Epithelial cell of proximal tubule (primary cell): ENCODE results near the gene DRG2. TPM values are rescaled to one million over a fixed set of nuclear protein-coding genes. Genes with fewer than 3 reads are reported as not detected.

Source experiments
- DNase-seq: peaks from one replicate; pipeline ENCODE4 v3.0.0-alpha.2; 2011; ENCODE audit warnings: low read depth
- H3K4me3 ChIP-seq: 2 replicates; pipeline ENCODE4 v1.5.1; 2011; ENCODE audit warnings: low read depth, mild to moderate bottlenecking, low read length
- total RNA-seq: library from RNA; depleted of rRNA; stranded (reverse); fragments of >200 nt; gene quantifications from 2 replicates; pipeline ENCODE4 v1.2.3, GENCODE V29; 2015
- TF ChIP-seq, protein P1 (sequence below): conservative IDR thresholded peaks from 2 replicates; pipeline ENCODE4 v1.5.1; 2012; ENCODE audit warnings: low read depth, mild to moderate bottlenecking, low read length

Gene DRG2
- total RNA-seq, 1 donor from 2014 or later = 35.3 TPM

DNA sequence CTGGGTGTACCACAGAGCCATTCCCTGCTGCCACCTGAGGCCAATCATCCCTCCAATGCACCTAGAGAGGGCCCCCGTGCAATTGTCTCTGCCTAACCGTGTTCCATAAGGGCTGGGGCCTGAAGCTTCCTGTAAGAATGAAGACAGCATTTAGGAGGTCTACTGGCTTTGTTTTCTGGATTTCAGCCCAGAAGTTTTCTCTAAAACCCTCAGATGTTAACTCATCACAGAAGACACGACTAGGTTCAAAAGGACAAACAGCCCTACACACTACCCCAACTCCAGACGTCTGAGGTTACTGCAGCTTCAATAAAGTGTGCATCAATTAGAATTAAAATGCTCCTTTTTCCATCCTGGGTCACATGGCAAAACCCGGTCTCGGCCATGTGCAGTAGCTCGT is 10.8 kb upstream of the DRG2 start:
- DNase-seq = no peak
- no peak overlapping the region for H3K4me3 ChIP-seq
- TF ChIP-seq, protein P1, sequence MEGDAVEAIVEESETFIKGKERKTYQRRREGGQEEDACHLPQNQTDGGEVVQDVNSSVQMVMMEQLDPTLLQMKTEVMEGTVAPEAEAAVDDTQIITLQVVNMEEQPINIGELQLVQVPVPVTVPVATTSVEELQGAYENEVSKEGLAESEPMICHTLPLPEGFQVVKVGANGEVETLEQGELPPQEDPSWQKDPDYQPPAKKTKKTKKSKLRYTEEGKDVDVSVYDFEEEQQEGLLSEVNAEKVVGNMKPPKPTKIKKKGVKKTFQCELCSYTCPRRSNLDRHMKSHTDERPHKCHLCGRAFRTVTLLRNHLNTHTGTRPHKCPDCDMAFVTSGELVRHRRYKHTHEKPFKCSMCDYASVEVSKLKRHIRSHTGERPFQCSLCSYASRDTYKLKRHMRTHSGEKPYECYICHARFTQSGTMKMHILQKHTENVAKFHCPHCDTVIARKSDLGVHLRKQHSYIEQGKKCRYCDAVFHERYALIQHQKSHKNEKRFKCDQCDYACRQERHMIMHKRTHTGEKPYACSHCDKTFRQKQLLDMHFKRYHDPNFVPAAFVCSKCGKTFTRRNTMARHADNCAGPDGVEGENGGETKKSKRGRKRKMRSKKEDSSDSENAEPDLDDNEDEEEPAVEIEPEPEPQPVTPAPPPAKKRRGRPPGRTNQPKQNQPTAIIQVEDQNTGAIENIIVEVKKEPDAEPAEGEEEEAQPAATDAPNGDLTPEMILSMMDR = no peak

DNA sequence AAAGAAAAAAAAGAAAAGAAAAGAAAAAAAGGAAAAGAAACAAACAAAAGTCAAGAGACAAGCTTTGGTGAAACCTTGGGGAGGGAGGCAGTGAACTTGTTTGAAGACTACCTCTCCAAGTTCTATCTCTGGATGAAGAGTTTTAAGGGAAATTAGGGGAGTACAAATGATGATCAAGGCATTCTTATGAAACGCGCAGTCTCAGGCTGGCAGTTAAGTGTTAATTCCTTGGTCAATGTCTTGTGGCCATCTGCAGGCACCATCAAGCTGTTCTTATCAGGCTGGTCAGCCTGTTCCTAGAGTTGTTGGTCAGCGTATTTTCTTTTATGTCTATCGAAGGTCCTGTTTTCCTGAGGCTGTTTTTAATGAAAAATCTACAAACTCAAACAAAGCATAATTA is 8.2 kb upstream of the DRG2 start:
- TF ChIP-seq, protein P1 = no peak
- H3K4me3 ChIP-seq = no peak overlapping the region
- no peak for DNase-seq

DNA sequence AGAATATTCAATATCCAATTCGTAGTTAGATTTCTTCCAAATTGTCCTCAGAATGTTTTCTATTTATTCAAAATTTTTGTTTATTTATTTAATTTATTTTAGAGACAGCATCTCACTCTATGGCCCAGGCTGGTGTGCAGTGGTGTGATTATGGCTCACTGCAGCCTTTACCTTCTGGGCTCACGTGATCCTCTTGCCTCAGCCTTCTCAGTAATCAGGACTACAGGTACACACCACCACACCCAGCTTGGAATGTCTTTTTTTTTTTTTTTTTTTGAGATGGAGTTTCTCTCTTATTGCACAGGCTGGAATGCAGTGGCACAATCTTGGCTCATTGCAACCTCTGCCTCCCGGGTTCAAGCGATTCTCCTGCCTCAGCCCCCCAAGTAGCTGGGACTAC is 3.5 kb upstream of the DRG2 start:
- H3K4me3 ChIP-seq = no peak overlapping the region
- TF ChIP-seq, protein P1 = no peak
- no peak for DNase-seq

DNA sequence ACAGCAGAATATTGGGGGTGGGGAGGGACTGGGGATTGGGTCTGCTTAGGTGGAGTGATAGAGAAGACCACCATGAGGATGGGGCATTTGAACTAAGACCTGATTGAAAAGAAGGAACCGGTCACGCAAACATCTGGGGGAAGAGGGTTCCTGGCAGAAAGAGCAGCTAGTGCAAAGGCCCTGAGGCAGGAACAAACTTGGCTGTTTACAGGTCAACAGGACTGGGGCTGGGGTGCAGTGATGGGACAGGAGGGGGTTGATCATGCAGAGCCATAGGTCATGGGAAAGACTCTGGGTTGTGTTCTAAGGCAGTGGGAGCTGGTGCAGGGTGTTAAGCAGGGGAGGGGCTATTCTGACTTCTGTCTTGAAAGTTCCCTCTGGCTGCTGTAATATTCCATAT is 1.9 kb downstream of the DRG2 start:
- no peak for DNase-seq
- H3K4me3 ChIP-seq = no peak overlapping the region
- TF ChIP-seq, protein P1 = no peak

DNA sequence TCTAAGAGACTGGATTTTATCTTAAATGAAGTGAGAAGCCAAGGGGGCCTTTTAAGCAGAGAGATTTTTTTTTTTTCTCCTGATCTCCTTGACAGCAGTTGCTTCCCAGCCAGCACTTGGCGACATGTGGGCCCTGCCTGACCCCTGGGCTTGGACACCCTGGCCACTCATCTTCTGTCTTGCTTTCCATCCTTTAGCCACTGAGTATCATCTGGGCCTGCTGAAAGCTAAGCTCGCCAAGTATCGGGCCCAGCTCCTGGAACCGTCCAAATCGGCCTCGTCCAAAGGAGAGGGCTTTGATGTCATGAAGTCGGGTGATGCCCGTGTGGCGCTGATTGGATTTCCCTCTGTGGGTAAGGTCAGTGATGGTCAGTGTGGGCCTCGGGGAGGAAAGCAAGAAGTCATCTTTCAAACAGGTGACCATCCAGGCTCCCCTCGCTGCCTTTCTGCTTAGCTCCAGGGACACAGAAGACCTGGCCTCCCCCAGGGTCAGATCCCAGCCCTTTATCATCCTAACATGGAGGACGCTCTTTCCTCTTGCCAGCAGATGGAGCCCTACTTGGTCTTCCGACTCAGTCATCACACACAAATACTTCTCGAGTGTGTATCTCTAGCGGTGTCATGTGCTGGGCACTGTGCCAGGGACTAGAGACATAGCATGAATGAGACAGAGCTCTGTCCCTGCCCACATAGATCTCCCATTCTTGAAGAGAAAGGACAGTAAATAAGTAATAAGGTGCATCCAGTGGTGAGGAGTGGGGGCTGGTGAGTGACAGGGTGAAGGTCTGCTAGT is 6.1 kb downstream of the DRG2 start:
- peak; percentile 33 for DNase-seq
- no peak overlapping the region for H3K4me3 ChIP-seq
- TF ChIP-seq, protein P1 = peak; percentile 61

DNA sequence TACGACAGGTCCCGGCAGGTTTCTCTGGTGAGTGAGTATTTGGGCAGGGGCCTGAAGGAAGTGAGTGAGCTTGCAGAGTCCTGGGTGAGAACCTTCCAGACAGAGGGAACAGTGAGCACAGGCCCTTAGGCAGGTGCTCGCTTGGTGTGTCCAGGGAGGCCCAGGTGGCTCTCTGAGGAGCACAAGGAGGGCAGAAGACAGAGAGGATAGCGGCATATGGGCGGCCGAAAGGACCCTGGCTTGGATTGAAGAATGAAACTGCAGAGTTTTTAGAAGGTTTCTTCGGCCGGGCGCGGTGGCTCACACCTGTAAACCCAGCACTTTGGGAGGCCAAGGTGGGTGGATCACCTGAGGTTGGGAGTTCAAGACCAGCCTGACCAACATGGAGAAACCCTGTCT is 6.7 kb downstream of the DRG2 start:
- TF ChIP-seq, protein P1 = no peak
- no peak overlapping the region for H3K4me3 ChIP-seq
- DNase-seq = no peak

DNA sequence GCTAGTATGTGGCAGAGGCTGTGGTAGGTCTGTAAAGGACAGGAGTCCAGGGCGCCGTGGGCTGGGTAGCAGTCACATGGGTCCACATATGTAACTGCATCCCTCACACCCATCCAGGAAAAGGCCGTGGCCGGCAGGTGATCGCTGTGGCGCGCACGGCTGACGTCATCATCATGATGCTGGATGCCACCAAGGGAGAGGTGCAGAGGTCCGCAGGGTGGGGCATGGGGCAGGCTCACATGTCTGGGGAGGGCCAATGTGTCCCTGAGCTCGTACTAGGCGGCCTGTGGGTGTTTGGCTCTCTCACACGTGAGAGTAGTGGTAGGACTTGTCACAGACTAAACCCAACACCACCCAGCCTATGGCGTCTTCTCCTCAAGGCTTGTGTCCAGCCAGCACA is 11.8 kb downstream of the DRG2 start:
- DNase-seq = no peak
- TF ChIP-seq, protein P1 = no peak
- H3K4me3 ChIP-seq = no peak overlapping the region
